ENCODE results near the gene TEKT1. TPM values are rescaled to one million over a fixed set of nuclear protein-coding genes. Genes with fewer than 3 reads are reported as not detected.

Gene TEKT1
- total and polyA plus RNA-seq, 2 experiments from 2014 or later: not detected

DNA sequence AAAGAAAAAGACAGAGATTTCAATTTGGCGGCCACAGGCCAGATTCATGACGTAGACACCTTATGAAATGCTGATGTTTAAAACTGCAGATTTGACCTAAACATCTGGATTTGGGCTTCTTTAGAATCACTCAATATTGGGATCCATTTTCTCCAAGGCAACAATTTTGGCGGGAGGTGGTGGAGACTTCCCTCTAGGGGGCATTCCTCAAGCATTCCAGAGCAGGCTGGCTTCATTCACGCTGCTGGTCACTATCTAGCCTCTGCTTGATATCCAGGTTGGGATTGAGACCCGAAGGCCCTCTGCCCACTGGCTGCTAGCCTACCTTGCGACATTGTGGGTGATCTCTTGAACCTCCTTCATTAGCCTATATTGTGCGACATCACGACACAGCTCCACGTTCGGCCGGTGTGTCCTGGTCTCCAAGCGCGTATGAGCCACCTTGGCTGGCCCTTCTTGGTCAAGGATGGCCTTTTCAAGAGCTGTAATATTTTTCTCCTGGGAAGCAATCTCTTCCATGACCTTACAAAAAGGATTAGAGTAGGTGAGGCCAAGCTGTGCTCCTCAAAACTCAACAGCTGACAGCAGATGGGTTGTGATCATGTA, 31.0 kb downstream of the TEKT1 start:
- Histone ChIP-seq H4K20me1 (replicated peaks; ENCODE audit: insufficient read depth) (no peaks in the 10 kb centered on the region), H3K27me3 (ENCODE audit: insufficient read depth) (no peaks in the 10 kb centered on the region), H2AFZ (peak overlapping the region; percentile 19), H3K4me2 (no peak overlapping the region), H3K4me3 (no peak overlapping the region), H3K36me3 (ENCODE audit: insufficient read depth) (no peaks in the 10 kb centered on the region), H3K9me2 (ENCODE audit: insufficient read depth) (peaks cover 12% of the 10 kb centered on the region; the same call in 1 of the 2 replicates), H3K79me2 (replicated peaks; ENCODE audit: insufficient read depth) (no peaks in the 10 kb centered on the region), H3F3A (replicated peaks; ENCODE audit: low read depth) (no peaks in the 10 kb centered on the region), H3K4me1 (ENCODE audit: insufficient read depth) (peaks cover 15% of the 10 kb centered on the region), H3K27ac (ENCODE audit: low read depth) (no peak overlapping the region)
- Mint-ChIP-seq H3K36me3 (ENCODE audit: low read depth) (no peaks in the 10 kb centered on the region), H3K4me1 (peaks cover 22% of the 10 kb centered on the region), H3K9me3 (no peaks in the 10 kb centered on the region; the same call in 2 of the 3 replicates), H3K27ac (no peak overlapping the region), H3K27me3 (ENCODE audit: insufficient read depth, low read depth, poor library complexity) (peaks cover 2% of the 10 kb centered on the region), H3K4me3 (no peak overlapping the region)
- DNase-seq (ENCODE audit: low spot score) (peak; percentile 69), ATAC-seq (peak; percentile 87)
- TF ChIP-seq, protein P1, sequence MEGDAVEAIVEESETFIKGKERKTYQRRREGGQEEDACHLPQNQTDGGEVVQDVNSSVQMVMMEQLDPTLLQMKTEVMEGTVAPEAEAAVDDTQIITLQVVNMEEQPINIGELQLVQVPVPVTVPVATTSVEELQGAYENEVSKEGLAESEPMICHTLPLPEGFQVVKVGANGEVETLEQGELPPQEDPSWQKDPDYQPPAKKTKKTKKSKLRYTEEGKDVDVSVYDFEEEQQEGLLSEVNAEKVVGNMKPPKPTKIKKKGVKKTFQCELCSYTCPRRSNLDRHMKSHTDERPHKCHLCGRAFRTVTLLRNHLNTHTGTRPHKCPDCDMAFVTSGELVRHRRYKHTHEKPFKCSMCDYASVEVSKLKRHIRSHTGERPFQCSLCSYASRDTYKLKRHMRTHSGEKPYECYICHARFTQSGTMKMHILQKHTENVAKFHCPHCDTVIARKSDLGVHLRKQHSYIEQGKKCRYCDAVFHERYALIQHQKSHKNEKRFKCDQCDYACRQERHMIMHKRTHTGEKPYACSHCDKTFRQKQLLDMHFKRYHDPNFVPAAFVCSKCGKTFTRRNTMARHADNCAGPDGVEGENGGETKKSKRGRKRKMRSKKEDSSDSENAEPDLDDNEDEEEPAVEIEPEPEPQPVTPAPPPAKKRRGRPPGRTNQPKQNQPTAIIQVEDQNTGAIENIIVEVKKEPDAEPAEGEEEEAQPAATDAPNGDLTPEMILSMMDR (conservative IDR thresholded peaks at IDR 0.05; ENCODE audit: low read depth in 2 of 2): peak; percentile 20 to 44; a peak in 3 of 4 replicates
- TF ChIP-seq JUNB (IDR thresholded peaks at IDR 0.05; ENCODE audit: unreplicated experiment): no peak

GRCh38 chr17:6799738-6800137, 31.8 kb downstream of the TEKT1 start:
- peaks cover 22% of the 10 kb centered on the region for H3K4me1 Mint-ChIP-seq
- peak; percentile 14 for DNase-seq (ENCODE audit: low spot score)

More at GRCh38 chr17:6799738-6800137, 31.8 kb downstream of the TEKT1 start:
- Histone ChIP-seq H4K20me1 (replicated peaks; ENCODE audit: insufficient read depth) (no peaks in the 10 kb centered on the region), H3K4me1 (ENCODE audit: insufficient read depth) (peaks cover 15% of the 10 kb centered on the region), H3F3A (replicated peaks; ENCODE audit: low read depth) (no peaks in the 10 kb centered on the region), H3K4me2 (peak overlapping the region; percentile 35), H3K27ac (ENCODE audit: low read depth) (no peak overlapping the region), H3K79me2 (replicated peaks; ENCODE audit: insufficient read depth) (no peaks in the 10 kb centered on the region), H3K36me3 (ENCODE audit: insufficient read depth) (no peaks in the 10 kb centered on the region), H3K27me3 (ENCODE audit: insufficient read depth) (no peaks in the 10 kb centered on the region), H3K4me3 (no peak overlapping the region), H2AFZ (peak overlapping the region; percentile 19), H3K9me2 (ENCODE audit: insufficient read depth) (peaks cover 12% of the 10 kb centered on the region; the same call in 1 of the 2 replicates)
- H3K36me3 Mint-ChIP-seq (ENCODE audit: low read depth): no peaks in the 10 kb centered on the region
- no peak overlapping the region for H3K4me3 Mint-ChIP-seq
- peaks cover 2% of the 10 kb centered on the region for H3K27me3 Mint-ChIP-seq (ENCODE audit: insufficient read depth, low read depth, poor library complexity)
- TF ChIP-seq NANOG (IDR thresholded peaks at IDR 0.05; ENCODE audit: borderline replicate concordance): no peak
- TF ChIP-seq EZH2phosphoT487 (IDR thresholded peaks at IDR 0.05; ENCODE audit: unreplicated experiment): no peak
- no peak for TF ChIP-seq REST (IDR thresholded peaks at IDR 0.05; ENCODE audit: unreplicated experiment)
- no peak for TF ChIP-seq ZNF114 (CRISPR knock-in tag; IDR thresholded peaks at IDR 0.05)
- TF ChIP-seq EZH2 (IDR thresholded peaks at IDR 0.05; ENCODE audit: low read depth, unreplicated experiment): no peak
- TF ChIP-seq ZNF331 (CRISPR knock-in tag; IDR thresholded peaks at IDR 0.05; ENCODE audit: low read depth): no peak
- no peak for TF ChIP-seq POLR2AphosphoS5 (IDR thresholded peaks at IDR 0.05; ENCODE audit: low read depth)
- TF ChIP-seq STAT1 (IDR thresholded peaks at IDR 0.05; ENCODE audit: unreplicated experiment): no peak
- ATAC-seq: peak; percentile 67
- H3K27ac Mint-ChIP-seq: no peak overlapping the region
- H3K9me3 Mint-ChIP-seq: no peaks in the 10 kb centered on the region; the same call in 2 of the 3 replicates

All from GM23338 (cell line).